K562 (cell line): ENCODE measurements around the gene SCYGR2. TPM values are rescaled to one million over a fixed set of nuclear protein-coding genes. Genes with fewer than 3 reads are reported as not detected.

Experiments used
- ATAC-seq: fragments of 200-7000 bp; cut with Tn5 transposase; 3 replicates; pipeline ENCODE4 v1.9.1; 2020; ENCODE audit warnings: moderate library complexity
- BruUV-seq: library from RNA; stranded (reverse); fragments of 400-500 nt; replicated peaks from 2 replicates; lab custom pipeline; 2021; lab: Mats Ljungman, UMichigan
- CTCF ChIA-PET: fragments of 300-600 bp; formaldehyde crosslinking; extraction: SDS; loops from one replicate; lab custom pipeline; 2021; ENCODE audit warnings: low intra/inter-chr PET ratio; lab: Yijun Ruan, JAX
- POLR2A ChIA-PET: fragments of 300-600, 350-650 bp; sonication (Branson Sonifier 250); formaldehyde crosslinking; extraction: SDS; loops from one replicate; lab custom pipeline; 2021; ENCODE audit warnings: antibody characterized with exemption, inconsistent platforms; lab: Yijun Ruan, JAX
- DNase-seq, 4 experiments: peaks; one replicate each; pipeline versions ENCODE4 v3.0.0 to v3.0.0-alpha.2; 2011 to 2018; ENCODE audit warnings: low spot score in 3 of 4, mixed read lengths in 3 of 4; ENCODE audit errors: extremely low read depth in 1 of 4
- FAIRE-seq: peaks from 2 replicates; lab custom pipeline; 2011; peaks lifted over from hg19 to GRCh38; lab: Jason Lieb, UNC
- H2AFZ ChIP-seq: 2 replicates; pipeline ENCODE4 v1.6.0; 2011; ENCODE audit warnings: low read depth, low read length, control low read depth, inconsistent platforms
- H3K27ac ChIP-seq: fragments of 200-600 bp; 3 replicates; pipeline ENCODE4 v1.8.0; 2011; ENCODE audit warnings: low read depth, mild to moderate bottlenecking, control low read depth, inconsistent platforms, low read length, moderate library complexity, mixed read lengths; ENCODE audit errors: extremely low read depth
- H3K27me3 ChIP-seq, 2 experiments: fragments of 300-600 bp in 1 of 2; 2 replicates in 1 of 2; 3 replicates in 1 of 2; pipeline versions ENCODE4 v1.6.0 to v1.8.0; 2011; ENCODE audit warnings: inconsistent platforms in 2 of 2, low read length in 2 of 2, mild to moderate bottlenecking in 1 of 2, mixed read lengths in 1 of 2, moderate library complexity in 1 of 2; ENCODE audit not compliant: control insufficient read depth in 2 of 2, insufficient read depth in 2 of 2
- H3K36me3 ChIP-seq: fragments of 300-600 bp; 3 replicates; pipeline ENCODE4 v1.8.0; 2011; ENCODE audit warnings: mild to moderate bottlenecking, low read length, inconsistent platforms; ENCODE audit not compliant: control insufficient read depth, insufficient read depth
- H3K4me1 ChIP-seq, 2 experiments: fragments of 200-600 bp in 1 of 2; replicated peaks in 1 of 2; 2 replicates in 1 of 2; 3 replicates in 1 of 2; pipeline versions ENCODE4 v1.5.1 to v1.8.0; 2011; ENCODE audit warnings: inconsistent platforms in 2 of 2, low read length in 2 of 2, mild to moderate bottlenecking in 1 of 2, mixed read lengths in 1 of 2, moderate library complexity in 1 of 2; ENCODE audit not compliant: control insufficient read depth in 2 of 2, insufficient read depth in 2 of 2
- H3K4me2 ChIP-seq: 2 replicates; pipeline ENCODE4 v1.6.1; 2011; ENCODE audit warnings: low read length, control low read depth, inconsistent platforms, mixed read lengths; ENCODE audit not compliant: insufficient read depth
- H3K4me3 ChIP-seq: fragments of 200-600 bp; sonication (generic), shearing (Covaris generic); 2 replicates; pipeline ENCODE4 v1.5.1; 2016; ENCODE audit warnings: control low read depth, inconsistent platforms
- H3K79me2 ChIP-seq: fragments of 200-600 bp; 3 replicates; pipeline ENCODE4 v1.8.0; 2011; ENCODE audit warnings: low read length, inconsistent platforms; ENCODE audit not compliant: control insufficient read depth, insufficient read depth
- H3K9ac ChIP-seq, 2 experiments: 2 replicates each; pipeline versions ENCODE4 v1.6.0 to v1.6.1; 2011; ENCODE audit warnings: low read depth in 2 of 2, low read length in 2 of 2, control low read depth in 1 of 2, inconsistent platforms in 1 of 2, mild to moderate bottlenecking in 1 of 2, mixed read lengths in 1 of 2; ENCODE audit not compliant: insufficient read depth in 1 of 2
- H3K9me1 ChIP-seq: one replicate; pipeline ENCODE4 v1.6.0; 2011; ENCODE audit warnings: inconsistent platforms, mild to moderate bottlenecking, low read length, moderate library complexity; ENCODE audit not compliant: control insufficient read depth, insufficient read depth
- H3K9me3 ChIP-seq: replicated peaks from 2 replicates; pipeline ENCODE4 v1.5.1; 2011; ENCODE audit warnings: low read depth, low read length, inconsistent platforms; ENCODE audit not compliant: control insufficient read depth, insufficient read depth
- H4K20me1 ChIP-seq: replicated peaks from 2 replicates; pipeline ENCODE4 v1.6.1; 2011; ENCODE audit warnings: low read length, inconsistent platforms, mixed read lengths; ENCODE audit not compliant: control insufficient read depth, insufficient read depth
- BDP1 ChIP-seq: IDR thresholded peaks from 3 replicates; pipeline ENCODE4 v1.6.1; 2011; ENCODE audit not compliant: insufficient read length, insufficient read depth
- CCAR2 ChIP-seq: fragments of 200-400 bp; formaldehyde crosslinking; IDR thresholded peaks from 2 replicates; pipeline ENCODE4 v1.6.1; 2017; ENCODE audit warnings: mild to moderate bottlenecking, low read depth, low read length
- CTCF ChIP-seq, 3 experiments: IDR thresholded peaks in 2 of 3; conservative IDR thresholded peaks in 1 of 3; 2 replicates each; pipeline ENCODE4 v1.5.1; 2011 to 2012; ENCODE audit warnings: low read length in 3 of 3, mild to moderate bottlenecking in 3 of 3, control low read depth in 2 of 3, improper control_type of control experiment in 1 of 3, inconsistent platforms in 1 of 3, low read depth in 1 of 3, mixed read lengths in 1 of 3, moderate library complexity in 1 of 3; ENCODE audit not compliant: insufficient read depth in 2 of 3
- MAFG ChIP-seq: fragments of 450-650 bp; conservative IDR thresholded peaks from 2 replicates; pipeline ENCODE4 v1.6.1; 2016; ENCODE audit warnings: missing genetic modification characterization, missing compliant biosample characterization
- MGA ChIP-seq: fragments of 450-650 bp; IDR thresholded peaks from 2 replicates; pipeline ENCODE4 v1.6.1; 2016; ENCODE audit warnings: mild to moderate bottlenecking, moderate library complexity
- NR4A1 ChIP-seq, 2 experiments: fragments of 250-450 bp in 1 of 2; fragments of 450-650 bp in 1 of 2; sonication (Bioruptor Pico) in 1 of 2; IDR thresholded peaks; 2 replicates each; pipeline versions ENCODE4 v1.4.0 to v1.6.1; 2016 to 2020; ENCODE audit warnings: mild to moderate bottlenecking in 2 of 2, missing compliant biosample characterization in 1 of 2, missing genetic modification characterization in 1 of 2, moderate library complexity in 1 of 2
- ZNF511 ChIP-seq: sonication (generic); formaldehyde crosslinking; IDR thresholded peaks from 2 replicates; pipeline ENCODE4 v1.8.0; 2022; ENCODE audit warnings: mild to moderate bottlenecking, missing genetic modification reagents
- WGBS: fragments of 100-300 bp; shearing (Covaris generic); methylation state at CpG from one replicate; pipeline ENCODE4 v1.1.6; 2016; ENCODE audit warnings: low coverage, mixed read lengths; ENCODE audit not compliant: insufficient coverage; ENCODE audit errors: missing lambda C conversion rate; 5-methylcytosine and 5-hydroxymethylcytosine counted together
- in situ Hi-C: fragments of 300-500 bp; cut with MboI; formaldehyde crosslinking; loops from 4 replicates; pipeline ENCODE4 v1.15.0; 2018; ENCODE audit warnings: inconsistent platforms, mixed read lengths
- intact Hi-C: fragments of 100-400 bp; cut with micrococcal nuclease; formaldehyde crosslinking; loops from 2 replicates; pipeline ENCODE4 v1.14.2; 2022
- polyA plus RNA-seq, 8 experiments: library from polyadenylated mRNA; depleted of rRNA in 4 of 8; stranded (reverse) in 5 of 8; unstranded in 3 of 8; fragments of >200 nt; fragmentation: Nextera tagmentation in 2 of 8; fragmentation: Illumina TruSeq in 1 of 8; extraction: Ambion mirVana in 2 of 8; extraction: Trizol in 1 of 8; gene quantifications; 2 replicates each; pipeline versions ENCODE4 v1.2.1 to v1.2.3, GENCODE V29; 2011 to 2014; ENCODE audit warnings: inconsistent platforms in 1 of 8, missing spikeins in 1 of 8
- total RNA-seq, 7 experiments: library from RNA; depleted of rRNA in 6 of 7; stranded (reverse); fragments of >200 nt in 6 of 7; fragmentation: Illumina TruSeq in 2 of 7; extraction: Trizol in 2 of 7; gene quantifications; 2 replicates each; pipeline versions ENCODE4 v1.2.1 to v1.2.3, GENCODE V29; 2011 to 2021; ENCODE audit warnings: low replicate concordance in 1 of 7

The SCYGR2 gene
- total and polyA plus RNA-seq, 9 of the 15 experiments (the other 6 are each of a cell fraction or from before 2014, with no cell fraction given), result not detected

- Histone ChIP-seq H3K27me3 (no peaks in the 10 kb centered on the region; a peak in 1 of 5 replicates), H3K4me3 (no peak overlapping the region), H3K9me1 (no peaks in the 10 kb centered on the region), H2AFZ (no peak overlapping the region), H3K4me1 (no peaks in the 10 kb centered on the region), H3K36me3 (no peaks in the 10 kb centered on the region), H3K9ac (no peak overlapping the region), H3K9me3 (no peaks in the 10 kb centered on the region), H3K79me2 (no peaks in the 10 kb centered on the region), H3K27ac (no peak overlapping the region), H4K20me1 (no peaks in the 10 kb centered on the region), H3K4me2 (no peak overlapping the region)
- FAIRE-seq (no peak), DNase-seq (no peak), ATAC-seq (no peak)
- in situ Hi-C loops, result no loop called here
- intact Hi-C loops, result no loop called here
- no TSS peak for BruUV-seq
- WGBS, result 0% methylated on average over 2 of the region's 2 CpGs
- ChIA-PET CTCF (no interaction called here), POLR2A (no interaction called here)
- TF ChIP-seq BDP1 (no peak), CTCF (IDR thresholded peaks at IDR 0.05 in 2 of 3, conservative IDR thresholded peaks at IDR 0.05 in 1 of 3; ENCODE audit: insufficient read depth in 2 of 3, low read depth in 1 of 3, low read length in 3 of 3) (no peak), CCAR2 (no peak), MGA (no peak), MAFG (tag) (no peak), NR4A1 (CRISPR knock-in tag; IDR thresholded peaks at IDR 0.05) (no peak), NR4A1 (tag; IDR thresholded peaks at IDR 0.05) (no peak), ZNF511 (CRISPR knock-in tag) (no peak)
These were observed 44.0 kb downstream of the SCYGR2 start for GRCh38 chr2:227642656-227643055.
